Middle frontal gyrus (tissue), 1 donor: ENCODE results near the gene FRMPD2.
"Not testable (repeated sequence)": the region's sequence is repeated elsewhere in the genome, so short reads cannot be mapped to it uniquely, and the experiment has no call there.

Experiments
- DNase-seq: peaks from one replicate; pipeline ENCODE4 v3.0.0-alpha.2; 2015; ENCODE audit warnings: low spot score; ENCODE audit errors: extremely low spot score

Gene FRMPD2

GRCh38 chr10:48233559-48234005, 40.9 kb downstream of the FRMPD2 start:
- DNase-seq: no peak

GRCh38 chr10:48232717-48233447, 41.6 kb downstream of the FRMPD2 start:
- no peak for DNase-seq

- no peak for DNase-seq
Observed at GRCh38 chr10:48231699-48232315, 42.7 kb downstream of the FRMPD2 start.

- DNase-seq: no peak
Observed at GRCh38 chr10:48231178-48231577, 43.3 kb downstream of the FRMPD2 start.

- DNase-seq: no peak
Observed at GRCh38 chr10:48227213-48227612, 47.3 kb downstream of the FRMPD2 start.

- no peak for DNase-seq
Observed at GRCh38 chr10:48224979-48225560, 49.4 kb downstream of the FRMPD2 start.

GRCh38 chr10:48224296-48224695, 50.2 kb downstream of the FRMPD2 start:
- DNase-seq: no peak

GRCh38 chr10:48221814-48222213, 52.7 kb downstream of the FRMPD2 start:
- DNase-seq: no peak

- not testable (repeated sequence) for DNase-seq
Observed at GRCh38 chr10:48221031-48221430, 53.5 kb downstream of the FRMPD2 start.

GRCh38 chr10:48219194-48219593, 55.3 kb downstream of the FRMPD2 start:
- DNase-seq: no peak

GRCh38 chr10:48216744-48217143, 57.8 kb downstream of the FRMPD2 start:
- DNase-seq: no peak

- DNase-seq: no peak
Observed at GRCh38 chr10:48216204-48216505, 58.3 kb downstream of the FRMPD2 start.

- no peak for DNase-seq
Observed at GRCh38 chr10:48215486-48216203, 58.9 kb downstream of the FRMPD2 start.

GRCh38 chr10:48214716-48215485, 59.6 kb downstream of the FRMPD2 start:
- DNase-seq: no peak

GRCh38 chr10:48213047-48213446, 61.4 kb downstream of the FRMPD2 start:
- DNase-seq: no peak

GRCh38 chr10:48211777-48212176, 62.7 kb downstream of the FRMPD2 start:
- no peak for DNase-seq

- no peak for DNase-seq
Observed at GRCh38 chr10:48210966-48211365, 63.5 kb downstream of the FRMPD2 start.

- DNase-seq: no peak
Observed at GRCh38 chr10:48210391-48210790, 64.1 kb downstream of the FRMPD2 start.

- no peak for DNase-seq
Observed at GRCh38 chr10:48209241-48209640, 65.3 kb downstream of the FRMPD2 start.

- no peak for DNase-seq
Observed at GRCh38 chr10:48207853-48208252, 66.6 kb downstream of the FRMPD2 start.

- no peak for DNase-seq
Observed at GRCh38 chr10:48206482-48207250, 67.8 kb downstream of the FRMPD2 start.
